ENCODE results near the gene PM20D1.

PM20D1 gene

GRCh38 chr1:205803986-205804385 lies 45.9 kb downstream of the PM20D1 start:
- FAIRE-seq, result no peak

- FAIRE-seq, result no peak
These were observed 47.9 kb downstream of the PM20D1 start for GRCh38 chr1:205802060-205802459.

GRCh38 chr1:205800981-205801703 lies 48.8 kb downstream of the PM20D1 start:
- no peak for FAIRE-seq

- no peak for FAIRE-seq
These were observed 49.5 kb downstream of the PM20D1 start for GRCh38 chr1:205800427-205800826.

GRCh38 chr1:205798577-205798976 lies 51.4 kb downstream of the PM20D1 start:
- no peak for FAIRE-seq

GRCh38 chr1:205797168-205797567 lies 52.8 kb downstream of the PM20D1 start:
- FAIRE-seq, result no peak

GRCh38 chr1:205794011-205794730 lies 55.8 kb downstream of the PM20D1 start:
- FAIRE-seq, result no peak

- FAIRE-seq, result no peak
These were observed 56.8 kb downstream of the PM20D1 start for GRCh38 chr1:205792961-205793673.

- no peak for FAIRE-seq
These were observed 57.5 kb downstream of the PM20D1 start for GRCh38 chr1:205792481-205792881.

- FAIRE-seq, result no peak
These were observed 58.3 kb downstream of the PM20D1 start for GRCh38 chr1:205791568-205792180.

GRCh38 chr1:205787287-205787916 lies 62.5 kb downstream of the PM20D1 start:
- FAIRE-seq, result no peak

GRCh38 chr1:205786601-205787000 lies 63.3 kb downstream of the PM20D1 start:
- FAIRE-seq, result no peak

GRCh38 chr1:205785446-205785845 lies 64.5 kb downstream of the PM20D1 start:
- no peak for FAIRE-seq

GRCh38 chr1:205783904-205784303 lies 66.0 kb downstream of the PM20D1 start:
- no peak for FAIRE-seq

GRCh38 chr1:205783433-205783795 lies 66.5 kb downstream of the PM20D1 start:
- no peak for FAIRE-seq

- FAIRE-seq, result no peak
These were observed 67.1 kb downstream of the PM20D1 start for GRCh38 chr1:205782627-205783432.

- FAIRE-seq, result no peak
These were observed 69.6 kb downstream of the PM20D1 start for GRCh38 chr1:205780335-205780734.
